Activated CD8-positive, alpha-beta memory T cell treated with anti-CD3 and anti-CD28 coated beads, Interleukin-2, amount 50 U/mL, for 1 hour (primary cell): Measurements from ENCODE around the gene BROX.

Experiments used
- DNase-seq: peaks from one replicate; pipeline ENCODE4 v3.0.0-alpha.2; 2020; ENCODE audit errors: extremely low read depth

The BROX gene

GRCh38 chr1:222777977-222778376 lies 65.6 kb downstream of the BROX start:
- no peak for DNase-seq

DNA sequence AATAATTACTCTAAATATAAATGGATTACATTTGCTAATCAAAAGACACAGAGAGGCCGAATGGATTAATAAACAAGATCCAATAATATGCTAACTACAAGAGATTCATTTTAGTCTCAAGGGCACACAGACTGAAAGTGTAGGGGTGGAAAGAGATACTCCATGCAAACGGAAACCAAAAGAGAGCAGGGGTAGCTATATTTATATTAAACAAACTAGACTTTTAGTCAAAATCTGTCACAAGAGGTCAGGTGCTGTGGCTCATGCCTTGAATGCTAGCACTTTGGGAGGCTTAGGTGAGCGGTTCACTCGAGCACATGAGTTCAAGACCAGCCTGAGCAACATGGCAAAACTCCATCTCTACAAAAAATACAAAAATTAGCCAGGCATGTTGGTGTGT lies 68.9 kb downstream of the BROX start:
- no peak for DNase-seq

- DNase-seq: no peak
Measured at GRCh38 chr1:222783051-222783450, 70.7 kb downstream of the BROX start.

- DNase-seq: no peak
Measured at GRCh38 chr1:222784371-222784770, 72.0 kb downstream of the BROX start.
